ELR (cell line): Measurements from ENCODE around the gene ZBP1.

Source experiments
- DNase-seq: peaks from one replicate; pipeline ENCODE4 v3.0.0-alpha.2; 2015; ENCODE audit warnings: low read depth

ZBP1 gene

GRCh38 chr20:57658447-57658832 is 38.2 kb upstream of the ZBP1 start:
- DNase-seq = no peak

GRCh38 chr20:57657535-57658446 is 37.6 kb upstream of the ZBP1 start:
- DNase-seq = no peak

GRCh38 chr20:57656821-57657534 is 36.8 kb upstream of the ZBP1 start:
- DNase-seq = no peak

- no peak for DNase-seq
These were observed 36.1 kb upstream of the ZBP1 start for GRCh38 chr20:57656252-57656820.

- no peak for DNase-seq
These were observed 35.6 kb upstream of the ZBP1 start for GRCh38 chr20:57655809-57656155.

GRCh38 chr20:57654998-57655808 is 35.0 kb upstream of the ZBP1 start:
- no peak for DNase-seq

GRCh38 chr20:57654363-57654997 is 34.3 kb upstream of the ZBP1 start:
- DNase-seq = peak; percentile 57

GRCh38 chr20:57653910-57654309 is 33.7 kb upstream of the ZBP1 start:
- DNase-seq = no peak

GRCh38 chr20:57653546-57653900 is 33.3 kb upstream of the ZBP1 start:
- DNase-seq = no peak

GRCh38 chr20:57652606-57653545 is 32.6 kb upstream of the ZBP1 start:
- DNase-seq = no peak

- no peak for DNase-seq
These were observed 31.8 kb upstream of the ZBP1 start for GRCh38 chr20:57651881-57652605.

- no peak for DNase-seq
These were observed 30.7 kb upstream of the ZBP1 start for GRCh38 chr20:57650756-57651483.

- no peak for DNase-seq
These were observed 30.0 kb upstream of the ZBP1 start for GRCh38 chr20:57650266-57650665.

GRCh38 chr20:57649617-57650015 is 29.4 kb upstream of the ZBP1 start:
- no peak for DNase-seq

- no peak for DNase-seq
These were observed 28.8 kb upstream of the ZBP1 start for GRCh38 chr20:57648878-57649616.

- no peak for DNase-seq
These were observed 27.9 kb upstream of the ZBP1 start for GRCh38 chr20:57647933-57648785.
